Stimulated activated CD8-positive, alpha-beta memory T cell treated with anti-CD3 and anti-CD28 coated beads, Interleukin-4, amount 100 ng/mL, for 4 hours (primary cell): ENCODE measurements around the gene CABP1.

ENCODE experiments used
- DNase-seq, 2 donors: peaks; one replicate each; pipeline ENCODE4 v3.0.0-alpha.2; 2020; ENCODE audit warnings: low read depth in 2 of 2, low spot score in 1 of 2

CABP1 gene

DNA sequence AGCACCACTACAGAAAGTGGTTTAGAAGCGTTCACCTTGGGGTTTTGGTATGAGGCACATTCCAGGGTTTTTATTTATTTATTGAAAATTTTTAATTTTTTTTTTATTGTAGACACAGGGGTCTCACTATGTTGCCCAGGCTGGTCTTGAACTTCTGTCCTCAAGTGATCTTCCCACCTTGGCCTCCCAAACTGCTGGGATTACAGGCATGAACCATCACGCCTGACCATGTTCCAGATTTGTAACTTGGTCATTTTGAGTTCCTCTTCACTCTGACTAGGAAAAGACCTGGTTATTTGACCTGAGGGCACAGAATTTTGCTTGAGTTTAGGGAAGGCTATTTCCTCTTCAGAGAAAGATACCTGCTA, 49.6 kb downstream of the CABP1 start:
- no peak for DNase-seq

DNA sequence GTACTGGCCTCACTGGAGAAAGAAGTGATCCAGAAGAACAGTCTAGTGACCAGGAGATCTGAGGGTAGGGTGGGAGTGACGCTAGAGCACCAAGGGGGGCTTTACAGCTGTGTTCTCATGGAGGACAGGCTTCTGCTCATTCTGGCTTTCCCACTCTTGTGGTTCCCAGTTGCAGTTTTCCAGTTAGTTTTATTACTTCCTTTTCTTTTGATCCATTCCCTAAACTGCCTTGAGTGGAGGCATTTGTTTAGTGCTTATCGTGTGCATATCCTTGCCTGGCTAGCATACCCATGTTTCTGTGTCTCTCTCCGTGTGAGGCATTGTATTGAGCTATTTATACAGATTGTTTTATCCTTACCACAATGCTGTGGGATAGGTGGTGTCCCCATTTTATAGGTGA, 50.6 kb downstream of the CABP1 start:
- DNase-seq, result no peak

DNA sequence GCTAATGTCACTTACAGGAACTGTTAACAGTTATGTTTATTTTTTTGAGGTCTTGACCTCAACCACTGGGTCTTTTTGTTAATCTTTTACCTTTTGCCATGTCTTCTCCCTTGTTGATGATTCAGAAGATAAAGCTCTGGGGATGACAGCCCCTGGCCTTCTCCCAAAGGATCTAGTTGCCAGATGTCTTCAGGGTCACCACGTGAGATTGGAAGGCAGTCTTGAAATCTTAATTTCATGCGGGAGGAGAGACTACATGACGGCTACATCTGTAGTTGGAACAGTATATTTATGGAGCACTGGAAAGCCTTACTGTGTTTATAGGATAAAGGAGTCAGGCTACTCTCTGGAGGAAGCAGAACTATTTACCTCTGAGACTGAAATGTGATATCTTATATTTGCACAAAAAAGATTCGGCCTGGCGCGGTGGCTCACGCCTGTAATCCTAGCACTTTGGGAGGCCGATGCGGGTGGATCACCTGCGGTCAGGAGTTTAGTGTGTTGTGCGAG, 52.2 kb downstream of the CABP1 start:
- DNase-seq, result no peak

- DNase-seq, result no peak
Observed at GRCh38 chr12:120693848-120694247, 53.4 kb downstream of the CABP1 start.

- DNase-seq, result no peak
Observed at GRCh38 chr12:120696626-120697025, 56.2 kb downstream of the CABP1 start.

DNA sequence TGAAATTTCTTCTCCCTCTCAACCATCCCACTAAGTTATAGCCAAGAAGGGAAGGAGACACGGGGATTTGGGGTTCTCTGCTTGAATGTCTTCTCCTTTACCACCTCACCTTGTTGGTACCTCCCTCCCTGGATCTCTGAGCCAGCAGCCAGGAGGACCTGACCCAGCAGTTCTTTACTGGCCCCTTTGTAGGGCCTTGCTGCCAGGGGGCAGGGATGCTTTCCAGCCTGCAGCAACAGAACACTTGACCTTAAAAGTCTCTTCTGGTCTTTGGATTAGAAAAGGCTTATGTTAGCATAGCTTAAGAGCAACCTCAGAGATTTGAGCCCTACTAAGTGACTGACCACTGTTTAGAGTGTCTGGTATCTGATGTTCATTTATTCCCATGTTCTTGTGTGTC, 56.9 kb downstream of the CABP1 start:
- DNase-seq, result no peak

- DNase-seq, result no peak
Observed at GRCh38 chr12:120698665-120699064, 58.2 kb downstream of the CABP1 start.

DNA sequence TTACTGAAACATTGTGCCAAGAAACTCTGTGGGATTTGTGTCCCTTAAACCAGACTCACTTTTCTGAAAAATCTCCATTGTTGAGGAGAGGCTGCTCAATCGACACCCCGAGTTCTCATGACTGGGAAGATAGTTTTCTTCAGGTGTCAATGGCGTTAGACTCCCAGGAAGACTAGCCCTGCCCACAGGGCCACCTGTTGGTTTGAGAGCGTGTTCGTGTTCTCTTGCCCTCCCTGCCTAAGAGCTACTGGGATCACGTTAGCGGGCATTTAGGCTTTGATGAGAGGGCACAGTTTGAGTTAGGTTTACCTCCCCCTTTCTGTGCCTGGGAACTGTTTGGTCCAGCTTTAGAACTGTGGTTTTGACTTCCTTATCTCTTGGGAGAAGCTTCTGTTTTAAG, 59.1 kb downstream of the CABP1 start:
- no peak for DNase-seq

- DNase-seq, result no peak
Observed at GRCh38 chr12:120700886-120701285, 60.5 kb downstream of the CABP1 start.

- DNase-seq, result no peak
Observed at GRCh38 chr12:120702637-120703036, 62.2 kb downstream of the CABP1 start.

GRCh38 chr12:120703311-120703942, 63.0 kb downstream of the CABP1 start:
- no peak for DNase-seq

DNA sequence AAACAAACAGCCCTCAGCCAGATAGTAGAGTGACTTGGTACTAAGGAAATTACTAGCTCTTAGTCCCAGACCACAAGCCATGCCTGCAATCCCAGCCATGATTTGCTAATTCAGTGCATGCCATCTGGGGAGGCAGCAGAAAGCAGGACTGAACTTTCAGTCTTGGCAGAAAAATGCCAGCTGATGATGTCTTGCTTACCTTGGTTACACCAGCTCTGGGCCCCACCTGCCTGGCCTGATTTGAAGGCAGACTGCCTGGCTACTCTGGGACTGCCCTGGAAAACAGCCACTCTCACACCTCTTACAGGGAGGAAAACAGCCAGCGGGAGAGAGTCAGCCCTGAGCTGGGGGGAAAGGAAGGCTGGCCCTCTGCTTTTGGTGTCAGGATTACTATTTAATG, 65.2 kb downstream of the CABP1 start:
- no peak for DNase-seq

DNA sequence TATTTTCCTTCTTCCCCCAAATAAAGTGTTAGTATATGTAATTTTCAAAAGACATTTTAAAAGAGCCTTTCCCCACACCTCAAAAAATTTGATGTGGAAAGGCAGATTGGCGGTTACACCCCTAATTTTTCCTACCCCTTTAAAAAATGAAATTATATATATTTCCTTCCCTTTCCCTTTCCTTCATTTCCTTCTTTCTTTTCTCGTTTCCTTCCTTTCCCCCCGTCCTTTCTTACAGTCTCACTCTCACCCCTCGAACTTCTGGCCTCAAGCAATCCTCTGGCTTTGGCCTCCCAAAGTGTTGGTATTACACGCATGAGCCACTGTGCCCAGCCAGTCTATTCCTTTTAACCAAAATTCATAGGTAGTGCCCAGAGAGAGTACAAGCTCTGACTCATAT, 65.6 kb downstream of the CABP1 start:
- no peak for DNase-seq

- DNase-seq, result no peak
Observed at GRCh38 chr12:120708651-120709050, 68.2 kb downstream of the CABP1 start.

DNA sequence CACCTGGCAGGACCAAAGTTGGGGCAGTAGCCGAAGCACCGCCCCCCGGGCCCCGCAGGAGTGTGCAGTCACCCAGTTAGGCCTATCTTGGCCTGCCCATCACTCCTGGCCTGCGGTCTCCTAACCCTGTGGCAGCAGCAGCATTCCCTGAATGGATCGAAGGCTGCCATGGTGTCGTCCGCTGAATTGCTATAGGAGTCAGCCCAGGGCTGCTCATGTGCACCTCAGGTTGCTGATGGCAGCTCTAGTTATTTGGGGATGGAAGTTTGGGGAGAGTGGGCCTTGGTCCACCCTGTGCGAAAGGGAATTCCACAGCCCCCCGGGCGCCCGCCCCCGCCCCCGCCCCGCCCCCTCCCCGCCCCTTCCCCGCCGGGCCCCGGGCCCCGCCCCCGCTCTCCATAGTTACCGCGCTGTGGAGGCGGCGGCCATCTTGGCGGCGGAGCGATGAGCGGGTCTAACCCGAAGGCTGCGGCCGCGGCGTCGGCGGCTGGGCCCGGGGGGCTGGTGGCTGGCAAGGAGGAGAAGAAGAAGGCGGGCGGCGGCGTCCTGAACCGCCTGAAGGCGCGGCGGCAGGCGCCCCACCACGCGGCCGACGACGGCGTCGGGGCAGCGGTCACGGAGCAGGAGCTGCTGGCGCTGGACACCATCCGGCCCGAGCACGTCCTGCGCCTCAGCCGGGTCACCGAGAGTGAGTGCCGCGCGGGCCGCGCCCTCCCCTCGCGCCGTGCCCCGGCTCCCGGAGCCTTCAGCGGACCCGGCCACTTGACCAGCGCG, 69.8 kb downstream of the CABP1 start, which contains the start of gene UNC119B:
TSS of gene UNC119B (plus strand) at position 428 of the 774 bp plus-strand sequence. CDS start at position 445, 17 bp downstream.
- DNase-seq, result peak; percentile 47 to 58

- DNase-seq, result no peak
Observed at GRCh38 chr12:120710805-120711296, 70.4 kb downstream of the CABP1 start.

DNA sequence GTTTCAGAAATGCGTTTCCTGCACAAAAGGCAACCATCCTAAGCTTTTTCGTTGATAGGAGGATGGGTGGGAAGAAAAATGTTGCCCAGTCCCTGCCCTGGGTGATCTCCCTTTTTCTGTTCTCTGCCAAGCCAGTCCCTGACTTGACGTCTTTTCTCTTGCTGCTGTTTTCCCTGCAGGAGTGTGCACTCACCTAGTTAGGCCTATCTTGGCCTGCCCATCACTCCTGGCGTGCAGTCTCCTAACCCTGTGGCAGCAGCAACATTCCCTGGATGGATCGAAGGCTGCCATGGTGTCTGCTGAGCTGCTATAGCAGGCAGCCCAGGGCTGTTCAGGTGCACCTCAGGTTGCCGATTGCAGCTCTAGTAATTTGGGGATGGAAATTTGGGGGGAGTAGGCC, 71.0 kb downstream of the CABP1 start:
- no peak for DNase-seq

- DNase-seq, result no peak
Observed at GRCh38 chr12:120712610-120713009, 72.2 kb downstream of the CABP1 start.

DNA sequence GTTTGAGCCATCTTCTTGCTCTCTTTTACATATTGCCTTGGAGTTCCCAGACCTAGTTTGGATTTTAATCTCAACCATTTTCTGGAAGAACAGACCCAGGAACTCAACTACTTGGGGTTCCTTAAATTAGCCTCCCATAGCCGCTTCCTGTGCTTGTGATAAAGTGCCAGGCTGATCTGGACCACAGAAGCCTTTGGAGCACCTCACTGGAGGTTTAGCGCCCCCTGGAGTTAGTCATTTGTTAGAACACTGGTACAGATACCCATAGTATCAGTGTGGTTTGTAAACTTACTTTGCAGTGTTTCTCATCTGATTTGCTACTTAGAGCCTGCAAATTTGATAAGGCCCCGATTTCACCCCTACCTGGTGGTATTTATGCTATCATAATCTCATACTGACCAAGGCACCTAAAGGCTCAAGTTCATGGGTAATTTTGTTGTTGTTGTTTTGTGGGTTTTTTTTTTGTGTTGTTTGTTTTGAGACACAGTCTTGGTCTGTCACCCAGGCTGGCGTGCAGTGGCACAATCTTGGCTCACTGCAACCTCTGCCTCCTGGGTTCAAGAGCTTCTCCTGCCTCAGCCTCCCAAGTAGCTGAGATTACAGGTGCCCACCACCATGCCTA, 73.5 kb downstream of the CABP1 start:
- DNase-seq, result peak; percentile 33 to 46
